Measurements from ENCODE around the gene SLC17A3. TPM values are rescaled to one million over a fixed set of nuclear protein-coding genes. Genes with fewer than 3 reads are reported as not detected.

SLC17A3 gene
- total RNA-seq, 2 experiments from 2014 or later, result 0.06 TPM; not detected in 1

- H3K9me2 ChIP-seq (ENCODE audit: insufficient read depth, low read length), result no peaks in the 10 kb centered on the region
- ChIA-PET POLR2A (no interaction called here), CTCF (ENCODE audit: unreplicated experiment) (no interaction called here)
- no TSS peak for BruUV-seq (replicated peaks)
- no peak overlapping the region for H3K4me2 ChIP-seq (ENCODE audit: low read length)
- no peaks in the 10 kb centered on the region for H3K36me3 ChIP-seq (ENCODE audit: insufficient read depth, low read length)
- H4K20me1 ChIP-seq (ENCODE audit: insufficient read depth, low read length), result no peaks in the 10 kb centered on the region
- H3K4me3 ChIP-seq (ENCODE audit: low read depth, low read length, poor library complexity, severe bottlenecking), result no peak overlapping the region
- no peak for DNase-seq (ENCODE audit: low spot score)
- intact Hi-C loops (cut with micrococcal nuclease; ENCODE audit: unreplicated experiment), result no loop called here
- no peaks in the 10 kb centered on the region for H3K9me3 ChIP-seq (ENCODE audit: low read length)
- H2AFZ ChIP-seq (ENCODE audit: low read length), result no peak overlapping the region
- no peaks in the 10 kb centered on the region for H3K79me2 ChIP-seq (ENCODE audit: insufficient read depth, low read depth, low read length)
- no peak overlapping the region for H3K27ac ChIP-seq (ENCODE audit: low read depth, low read length, poor library complexity, severe bottlenecking)
- no peak for TF ChIP-seq EZH2phosphoT487 (IDR thresholded peaks at IDR 0.05; ENCODE audit: borderline replicate concordance, low read depth, low read length)
- H3K4me1 ChIP-seq (ENCODE audit: insufficient read depth, low read length, poor library complexity, severe bottlenecking), result no peaks in the 10 kb centered on the region
Measured at GRCh38 chr6:25832307-25832662, 41.8 kb downstream of the SLC17A3 start.

DNA sequence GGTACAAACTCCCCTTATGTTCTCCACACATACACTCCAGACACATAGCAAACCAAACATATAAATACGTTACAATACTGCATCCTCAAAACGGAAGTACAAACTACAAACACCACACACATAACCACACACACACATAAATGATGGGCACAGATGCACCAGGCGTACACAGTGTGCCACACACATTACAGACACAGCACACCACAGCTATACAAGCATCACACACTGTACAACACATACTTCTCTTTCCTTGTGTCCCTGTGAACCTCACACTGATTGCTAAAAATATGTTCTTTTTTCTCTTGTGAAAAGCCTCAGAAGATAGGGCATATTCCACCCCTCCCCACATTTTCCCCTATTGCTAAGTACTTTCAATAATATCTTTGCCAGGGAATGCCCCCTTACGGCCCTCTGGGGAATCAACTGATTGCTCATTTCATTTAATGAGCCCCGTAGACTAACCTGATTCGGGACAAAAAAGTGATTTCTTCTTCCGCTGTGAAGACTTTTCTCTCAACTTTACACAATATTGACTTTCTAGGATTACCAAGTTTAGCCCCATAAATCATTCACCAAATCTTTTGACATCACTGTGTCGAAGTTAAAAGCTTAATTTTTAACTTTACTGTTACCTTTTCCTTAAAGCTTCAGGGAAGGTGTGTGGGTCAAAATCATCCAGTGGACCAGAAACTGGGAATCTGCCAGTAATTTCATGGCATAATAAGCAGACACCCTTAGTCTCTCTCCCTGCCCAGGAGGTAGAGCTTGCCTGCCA, 42.3 kb downstream of the SLC17A3 start, which contains the start of gene SLC17A1:
SLC17A1 (minus strand) TSS at position 521 of the 775 bp plus-strand sequence. CDS start 1,495 bp downstream, outside the sequence.
- Histone ChIP-seq H3K9me3 (ENCODE audit: low read length) (no peaks in the 10 kb centered on the region), H3K79me2 (ENCODE audit: insufficient read depth, low read depth, low read length) (no peaks in the 10 kb centered on the region), H3K9me2 (ENCODE audit: insufficient read depth, low read length) (no peaks in the 10 kb centered on the region), H3K4me2 (ENCODE audit: low read length) (no peak within 1 kb of the TSS), H3K27ac (ENCODE audit: low read depth, low read length, poor library complexity, severe bottlenecking) (no peak within 1 kb of the TSS), H3K36me3 (ENCODE audit: insufficient read depth, low read length) (no peaks in the 10 kb centered on the region), H2AFZ (ENCODE audit: low read length) (no peak within 1 kb of the TSS), H3K4me1 (ENCODE audit: insufficient read depth, low read length, poor library complexity, severe bottlenecking) (no peaks in the 10 kb centered on the region), H4K20me1 (ENCODE audit: insufficient read depth, low read length) (no peaks in the 10 kb centered on the region), H3K4me3 (ENCODE audit: low read depth, low read length, poor library complexity, severe bottlenecking) (no peak within 1 kb of the TSS)
- CTCF ChIA-PET (ENCODE audit: unreplicated experiment), result interaction anchor here (0.6 kb wide), 1 partner anchor 251 kb away, joined by 3 read pairs; no protein-coding TSS in a partner anchor
- intact Hi-C loops (cut with micrococcal nuclease; ENCODE audit: unreplicated experiment), result no loop called here
- POLR2A ChIA-PET, result no interaction called here
- DNase-seq (ENCODE audit: low spot score), result no peak
- BruUV-seq (replicated peaks), result no TSS peak
- TF ChIP-seq EZH2phosphoT487 (IDR thresholded peaks at IDR 0.05; ENCODE audit: borderline replicate concordance, low read depth, low read length), result no peak
- TF ChIP-seq CTCF (conservative IDR thresholded peaks at IDR 0.05; ENCODE audit: low read length), result no peak

GRCh38 chr6:25830458-25830857, 43.6 kb downstream of the SLC17A3 start:
- Histone ChIP-seq H3K9me2 (ENCODE audit: insufficient read depth, low read length) (no peaks in the 10 kb centered on the region), H3K4me1 (ENCODE audit: insufficient read depth, low read length, poor library complexity, severe bottlenecking) (no peaks in the 10 kb centered on the region), H3K36me3 (ENCODE audit: insufficient read depth, low read length) (no peaks in the 10 kb centered on the region), H4K20me1 (ENCODE audit: insufficient read depth, low read length) (no peaks in the 10 kb centered on the region), H3K4me2 (ENCODE audit: low read length) (no peak overlapping the region), H3K9me3 (ENCODE audit: low read length) (no peaks in the 10 kb centered on the region), H3K27ac (ENCODE audit: low read depth, low read length, poor library complexity, severe bottlenecking) (no peak overlapping the region), H3K4me3 (ENCODE audit: low read depth, low read length, poor library complexity, severe bottlenecking) (no peak overlapping the region), H3K79me2 (ENCODE audit: insufficient read depth, low read depth, low read length) (no peaks in the 10 kb centered on the region), H2AFZ (ENCODE audit: low read length) (no peak overlapping the region)
- ChIA-PET POLR2A (no interaction called here), CTCF (ENCODE audit: unreplicated experiment) (no interaction called here)
- no peak for DNase-seq (ENCODE audit: low spot score)
- intact Hi-C loops (cut with micrococcal nuclease; ENCODE audit: unreplicated experiment), result no loop called here
- TF ChIP-seq CTCF (conservative IDR thresholded peaks at IDR 0.05; ENCODE audit: low read length) (no peak), EZH2phosphoT487 (IDR thresholded peaks at IDR 0.05; ENCODE audit: borderline replicate concordance, low read depth, low read length) (no peak)
- BruUV-seq (replicated peaks), result no TSS peak

Measured in OCI-LY7 (cell line).